HepG2 (cell line): ENCODE data around the gene SERBP1. TPM values are rescaled to one million over a fixed set of nuclear protein-coding genes. Genes with fewer than 3 reads are reported as not detected.
A peak's percentile ranks its signal among the peaks of the same experiment; 100 is the strongest.
"Not testable (repeated sequence)": the region's sequence is repeated elsewhere in the genome, so short reads cannot be mapped to it uniquely, and the experiment has no call there.

ENCODE experiments used
- ATAC-seq: fragments of 200-7000 bp; cut with Tn5 transposase; 3 replicates; pipeline ENCODE4 v1.9.1; 2020; ENCODE audit warnings: mild to moderate bottlenecking, moderate library complexity
- BruUV-seq: library from RNA; stranded (reverse); fragments of 400-500 nt; replicated peaks from 2 replicates; lab custom pipeline; 2021; lab: Mats Ljungman, UMichigan
- CTCF ChIA-PET: fragments of 300-600 bp; formaldehyde crosslinking; extraction: SDS; loops from one replicate; lab custom pipeline; 2021; ENCODE audit warnings: low total read pairs, inconsistent platforms, low intra/inter-chr PET ratio; lab: Yijun Ruan, JAX
- POLR2A ChIA-PET: fragments of 350-600 bp; sonication (Branson Sonifier 250); formaldehyde crosslinking; loops from one replicate; lab custom pipeline; 2020; ENCODE audit warnings: antibody characterized with exemption, inconsistent platforms; lab: Yijun Ruan, JAX
- DNase-seq: peaks from one replicate; pipeline ENCODE4 v3.0.0-alpha.2; 2015; ENCODE audit warnings: low spot score
- FAIRE-seq: peaks from 3 replicates; lab custom pipeline; 2011; peaks lifted over from hg19 to GRCh38; lab: Jason Lieb, UNC
- H2AFZ ChIP-seq: one replicate; pipeline ENCODE4 v1.6.1; 2011; ENCODE audit warnings: low read length, inconsistent platforms
- H3K27ac ChIP-seq: fragments of 300-600 bp; 3 replicates; pipeline ENCODE4 v1.8.0; 2011; ENCODE audit warnings: mixed run types, mild to moderate bottlenecking, mixed read lengths, low read length, inconsistent platforms; ENCODE audit not compliant: insufficient read depth; ENCODE audit errors: extremely low read length
- H3K27me3 ChIP-seq, 2 experiments: fragments of 200-600 bp in 1 of 2; 2 replicates in 1 of 2; 3 replicates in 1 of 2; pipeline versions ENCODE4 v1.6.0 to v1.8.0; 2011; ENCODE audit warnings: low read length in 2 of 2, mild to moderate bottlenecking in 2 of 2, moderate library complexity in 2 of 2, inconsistent platforms in 1 of 2; ENCODE audit not compliant: insufficient read depth in 2 of 2, control insufficient read depth in 1 of 2
- H3K36me3 ChIP-seq, 2 experiments: fragments of 200-600 bp in 1 of 2; replicated peaks in 1 of 2; 2 replicates in 1 of 2; 3 replicates in 1 of 2; pipeline versions ENCODE4 v1.5.1 to v1.8.0; 2011; ENCODE audit warnings: low read length in 2 of 2, inconsistent platforms in 1 of 2; ENCODE audit not compliant: insufficient read depth in 2 of 2, control insufficient read depth in 1 of 2
- H3K4me1 ChIP-seq: 2 replicates; pipeline ENCODE4 v1.5.1; 2012; ENCODE audit warnings: low read length, inconsistent platforms; ENCODE audit not compliant: insufficient read depth
- H3K4me2 ChIP-seq: 2 replicates; pipeline ENCODE4 v1.6.0; 2011; ENCODE audit warnings: low read depth, low read length, inconsistent platforms
- H3K4me3 ChIP-seq, 3 experiments: fragments of 200-600 bp in 1 of 3; sonication (generic), shearing (Covaris generic) in 1 of 3; replicated peaks in 1 of 3; 2 replicates each; pipeline ENCODE4 v1.5.1; 2011 to 2016; ENCODE audit warnings: low read length in 3 of 3, inconsistent platforms in 2 of 3, low read depth in 2 of 3, mild to moderate bottlenecking in 2 of 3, control low read depth in 1 of 3, mixed read lengths in 1 of 3; ENCODE audit not compliant: insufficient read depth in 1 of 3
- H3K79me2 ChIP-seq: one replicate; pipeline ENCODE4 v1.6.1; 2011; ENCODE audit warnings: low read length, inconsistent platforms; ENCODE audit not compliant: insufficient read depth
- H3K9ac ChIP-seq: 2 replicates; pipeline ENCODE4 v1.6.0; 2011; ENCODE audit warnings: mild to moderate bottlenecking, low read depth, low read length, inconsistent platforms; ENCODE audit not compliant: insufficient read depth
- H3K9me3 ChIP-seq: 2 replicates; pipeline ENCODE4 v1.5.1; 2012; ENCODE audit warnings: mild to moderate bottlenecking, low read length
- H4K20me1 ChIP-seq: 2 replicates; pipeline ENCODE4 v1.6.0; 2011; ENCODE audit warnings: inconsistent platforms, mild to moderate bottlenecking, low read length, moderate library complexity; ENCODE audit not compliant: insufficient read depth
- AGO2 ChIP-seq: fragments of 200-400 bp; formaldehyde crosslinking; optimal IDR thresholded peaks from 2 replicates; pipeline ENCODE3; 2017; ENCODE audit warnings: mild to moderate bottlenecking, low read depth, low read length, moderate library complexity
- ETV5 ChIP-seq: IDR thresholded peaks from 2 replicates; pipeline ENCODE4 v1.6.1; 2018; ENCODE audit warnings: missing biosample characterization, missing genetic modification reagents, inconsistent platforms, borderline replicate concordance
- NR2F6 ChIP-seq, 2 experiments: IDR thresholded peaks; 2 replicates each; pipeline ENCODE4 v1.6.1; 2016; ENCODE audit warnings: antibody characterized with exemption in 1 of 2, mild to moderate bottlenecking in 1 of 2
- RBFOX2 ChIP-seq: fragments of 200-400 bp; formaldehyde crosslinking; IDR thresholded peaks from 2 replicates; pipeline ENCODE4 v1.6.1; 2017; ENCODE audit warnings: low read depth, mild to moderate bottlenecking, low read length
- RELA ChIP-seq: sonication (generic); formaldehyde crosslinking; IDR thresholded peaks from 2 replicates; pipeline ENCODE4 v1.4.0; 2020; ENCODE audit warnings: missing genetic modification reagents
- SMARCE1 ChIP-seq: fragments of 450-650 bp; IDR thresholded peaks from 2 replicates; pipeline ENCODE4 v1.6.1; 2017; ENCODE audit warnings: borderline replicate concordance
- WGBS: methylation state at CpG from one replicate; pipeline ENCODE4 v1.1.6; 2017; ENCODE audit warnings: low lambda C conversion rate; 5-methylcytosine and 5-hydroxymethylcytosine counted together
- in situ Hi-C: cut with HindIII; loops from 2 replicates; pipeline ENCODE4 v1.10.0; 2017; ENCODE audit warnings: low pct_unique_long_range_greater_than_20kb; ENCODE audit not compliant: extremely low pct_ligation_motif_present
- intact Hi-C: fragments of 100-400 bp; cut with micrococcal nuclease; formaldehyde crosslinking; loops from one replicate; pipeline ENCODE4 v1.10.0; 2022; ENCODE audit not compliant: unreplicated experiment
- polyA plus RNA-seq, 8 experiments: library from polyadenylated mRNA; depleted of rRNA in 3 of 8; stranded (reverse) in 7 of 8; unstranded in 1 of 8; fragments of >200 nt; fragmentation: Illumina TruSeq in 4 of 8; extraction: Trizol in 4 of 8; gene quantifications; 2 replicates each; pipeline versions ENCODE4 v1.2.1 to v1.2.3, GENCODE V29; 2011 to 2016; ENCODE audit warnings: low read depth in 4 of 8, missing spikeins in 1 of 8, mixed read lengths in 1 of 8; ENCODE audit not compliant: insufficient read depth in 1 of 8
- total RNA-seq, 5 experiments: library from RNA; depleted of rRNA; stranded (reverse); fragments of >200 nt; fragmentation: Illumina TruSeq; extraction: Trizol; gene quantifications; 2 replicates each; pipeline ENCODE4 v1.2.3, GENCODE V29; 2016; ENCODE audit warnings: low read depth in 1 of 5
- TF ChIP-seq, protein P1 (sequence below): sonication (generic); formaldehyde crosslinking; conservative IDR thresholded peaks from 2 replicates; pipeline ENCODE4 v1.4.0; 2020; ENCODE audit warnings: missing genetic modification reagents

Gene SERBP1
- total and polyA plus RNA-seq, 2 of the 13 experiments (the other 11 are each of a cell fraction or from before 2014, with no cell fraction given): 175 to 281 TPM

DNA sequence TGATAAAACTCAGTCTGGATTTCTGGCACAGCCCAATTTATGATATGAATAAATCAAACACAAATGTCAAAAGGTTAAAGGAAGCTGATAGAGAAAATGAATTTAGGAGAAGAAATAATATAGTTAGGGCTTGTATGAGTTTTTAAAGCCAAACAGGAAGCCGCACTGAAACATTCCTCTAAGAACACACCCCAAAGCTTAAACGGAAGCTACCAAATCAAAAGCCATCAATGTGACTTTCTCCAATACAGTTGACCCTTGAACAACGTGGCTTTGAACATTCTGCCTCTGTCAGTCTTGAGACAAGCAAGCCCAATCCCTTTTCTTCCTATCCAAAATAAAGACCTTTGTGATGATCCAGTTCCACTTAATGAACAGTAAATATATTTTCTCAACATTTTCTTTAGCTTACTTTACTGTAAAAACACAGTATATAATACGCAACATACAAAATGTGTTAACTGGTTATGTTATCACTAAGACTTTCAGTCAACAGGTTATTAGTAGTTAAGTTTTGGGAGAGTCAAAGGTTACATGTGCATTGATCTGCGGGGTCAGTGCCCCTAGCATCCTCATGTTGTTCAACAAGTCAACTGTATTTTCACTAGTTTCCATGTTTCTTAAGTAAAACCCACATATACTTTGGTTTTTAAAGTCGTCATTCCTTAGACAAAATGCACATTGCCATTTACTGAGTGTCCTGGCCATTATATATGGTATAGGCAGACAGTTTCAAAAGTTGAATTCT is 11.2 kb downstream of the SERBP1 start (continued):
- TF ChIP-seq SMARCE1: no peak
- no peak for TF ChIP-seq RELA (CRISPR knock-in tag)
- TF ChIP-seq NR2F6 (IDR thresholded peaks at IDR 0.05): 0 out of 2 replicates have a peak, but pooled peaks have one; percentile 8
- no peak for TF ChIP-seq NR2F6 (CRISPR knock-in tag; IDR thresholded peaks at IDR 0.05)
- no peak for TF ChIP-seq ETV5

DNA sequence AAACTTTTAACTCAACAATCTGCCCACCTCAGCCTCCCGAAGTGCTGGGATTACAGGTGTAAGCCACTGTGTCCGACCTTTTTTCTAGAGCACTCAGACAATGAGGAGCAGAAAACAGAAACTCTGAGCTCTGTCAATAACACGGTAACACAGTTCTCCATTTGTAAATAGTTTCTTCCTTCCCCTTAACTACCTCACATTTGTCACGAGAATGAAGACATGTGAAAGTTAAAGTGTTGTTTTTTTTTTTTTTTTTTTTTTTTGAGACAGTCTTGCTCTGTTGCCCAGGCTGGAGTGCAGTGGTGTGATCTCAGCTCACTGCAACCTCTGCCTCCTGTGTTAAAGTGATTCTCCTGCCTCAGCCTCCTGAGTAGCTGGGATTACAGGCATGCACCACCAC is 12.5 kb downstream of the SERBP1 start:
- H4K20me1 ChIP-seq: peaks cover 64% of the 10 kb centered on the region
- H3K27me3 ChIP-seq, H3K27ac ChIP-seq, intact Hi-C loops, CTCF ChIA-PET, H3K9ac ChIP-seq, BruUV-seq, POLR2A ChIA-PET, H2AFZ ChIP-seq, ATAC-seq, H3K4me3 ChIP-seq, DNase-seq, H3K9me3 ChIP-seq, H3K4me2 ChIP-seq, FAIRE-seq: not testable (repeated sequence)
- in situ Hi-C loops: loop anchor here (25.0 kb wide), 1 partner anchor 480 kb away; no protein-coding TSS in a partner anchor
- peaks cover 43% of the 10 kb centered on the region for H3K79me2 ChIP-seq
- peak; percentile 13; the same call in 1 of the 2 replicates for TF ChIP-seq RBFOX2
- H3K36me3 ChIP-seq: peaks cover 18 to 86% of the 10 kb centered on the region in 2 experiments
- H3K4me1 ChIP-seq: peaks cover 33% of the 10 kb centered on the region
- WGBS: 94% methylated on average over 4 of the region's 4 CpGs

DNA sequence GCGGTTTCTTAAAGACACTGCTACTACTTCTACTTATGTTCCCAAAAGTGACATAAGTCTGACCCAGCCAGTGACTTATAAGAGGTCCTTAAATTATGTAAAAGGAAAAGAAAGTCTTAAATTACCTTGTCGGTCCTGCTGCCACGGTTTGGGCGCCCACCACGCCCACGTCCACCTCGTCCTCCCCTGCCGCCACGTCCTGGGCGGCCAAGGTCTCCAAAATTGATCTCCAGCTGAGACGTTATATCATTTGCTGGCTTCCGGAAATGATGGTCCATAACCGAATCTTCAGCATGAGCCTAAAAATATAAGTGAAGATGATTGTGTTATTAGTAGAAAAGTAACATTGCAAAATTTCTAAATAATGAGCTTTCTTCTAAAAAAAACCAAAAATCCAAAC is 15.2 kb downstream of the SERBP1 start:
- TF ChIP-seq, protein P1, sequence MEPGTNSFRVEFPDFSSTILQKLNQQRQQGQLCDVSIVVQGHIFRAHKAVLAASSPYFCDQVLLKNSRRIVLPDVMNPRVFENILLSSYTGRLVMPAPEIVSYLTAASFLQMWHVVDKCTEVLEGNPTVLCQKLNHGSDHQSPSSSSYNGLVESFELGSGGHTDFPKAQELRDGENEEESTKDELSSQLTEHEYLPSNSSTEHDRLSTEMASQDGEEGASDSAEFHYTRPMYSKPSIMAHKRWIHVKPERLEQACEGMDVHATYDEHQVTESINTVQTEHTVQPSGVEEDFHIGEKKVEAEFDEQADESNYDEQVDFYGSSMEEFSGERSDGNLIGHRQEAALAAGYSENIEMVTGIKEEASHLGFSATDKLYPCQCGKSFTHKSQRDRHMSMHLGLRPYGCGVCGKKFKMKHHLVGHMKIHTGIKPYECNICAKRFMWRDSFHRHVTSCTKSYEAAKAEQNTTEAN (CRISPR knock-in tag): no peak
- TF ChIP-seq AGO2: peak; percentile 58
- Histone ChIP-seq H3K4me1 (peaks cover 12% of the 10 kb centered on the region), H3K4me3 (no peak overlapping the region), H3K9me3 (no peaks in the 10 kb centered on the region), H3K4me2 (no peak overlapping the region), H3K9ac (no peak overlapping the region), H3K79me2 (peaks cover 23% of the 10 kb centered on the region), H4K20me1 (peaks cover 45% of the 10 kb centered on the region), H3K27me3 (no peaks in the 10 kb centered on the region; a peak in 1 of 5 replicates), H3K27ac (no peak overlapping the region), H3K36me3 (peaks cover 16 to 75% of the 10 kb centered on the region in 2 experiments), H2AFZ (no peak overlapping the region)
- ChIA-PET CTCF (no interaction called here), POLR2A (interaction anchor here (1.7 kb wide), 2 partner anchors 15 to 271 kb away, joined by 5 to 7 read pairs; partner anchors contain the start of gene SERBP1)
- in situ Hi-C loops: loop anchor here (25.0 kb wide), 1 partner anchor 478 kb away; no protein-coding TSS in a partner anchor
- DNase-seq (no peak), FAIRE-seq (no peak), ATAC-seq (no peak)
- 98% methylated on average over 13 of the region's 13 CpGs for WGBS
- BruUV-seq: no TSS peak
- intact Hi-C loops: no loop called here
